ENCODE measurements around the gene HS6ST2.

Gene HS6ST2

DNA sequence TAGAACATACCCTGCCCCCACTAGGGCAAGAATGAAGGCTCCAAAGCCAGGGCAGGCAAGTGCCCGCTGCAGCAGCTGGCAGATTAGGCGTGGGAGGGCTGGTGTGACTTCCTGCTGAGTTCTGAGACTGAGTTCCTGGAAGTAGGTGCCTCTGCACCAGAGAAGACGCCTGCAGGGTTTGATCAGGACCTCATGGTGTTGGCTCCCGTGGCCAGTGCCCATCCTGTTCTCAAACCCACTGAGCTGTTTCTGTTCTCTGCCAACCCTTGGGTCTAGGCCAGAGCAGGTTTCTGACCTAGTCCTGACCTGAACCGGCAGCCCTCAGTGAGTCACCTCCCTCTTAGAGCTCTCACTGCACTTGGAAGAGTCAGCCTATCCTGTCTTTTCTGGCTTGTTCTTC, 220.7 kb downstream of the HS6ST2 start:
- Histone ChIP-seq H3K27ac (ENCODE audit: low read length) (no peak overlapping the region), H3K27me3 (replicated peaks; ENCODE audit: insufficient read depth, low read length) (no peaks in the 10 kb centered on the region), H3K79me2 (ENCODE audit: low read length) (no peaks in the 10 kb centered on the region), H3K9me2 (replicated peaks; ENCODE audit: insufficient read depth, low read length) (no peaks in the 10 kb centered on the region), H4K20me1 (ENCODE audit: insufficient read depth, low read length) (no peaks in the 10 kb centered on the region), H3K4me2 (ENCODE audit: low read depth, low read length) (no peak overlapping the region), H3K4me3 (ENCODE audit: low read length) (no peak overlapping the region), H3K4me1 (ENCODE audit: low read length) (no peaks in the 10 kb centered on the region), H3K36me3 (replicated peaks; ENCODE audit: insufficient read depth, low read length) (no peaks in the 10 kb centered on the region), H2AFZ (ENCODE audit: low read length) (no peak overlapping the region), H3K9me3 (replicated peaks; ENCODE audit: insufficient read depth, low read length) (no peaks in the 10 kb centered on the region), H3F3A (ENCODE audit: insufficient read depth, low read length) (no peaks in the 10 kb centered on the region), H3K9ac (ENCODE audit: low read length) (no peak overlapping the region)
- no peak for TF ChIP-seq EZH2phosphoT487 (IDR thresholded peaks at IDR 0.05; ENCODE audit: low read length)
- TF ChIP-seq EZH2 (optimal IDR thresholded peaks at IDR 0.05; ENCODE audit: low read depth, low read length): no peak
- TF ChIP-seq CTCF (IDR thresholded peaks at IDR 0.05; ENCODE audit: low read length): no peak
- DNase-seq: peak; percentile 8

- Histone ChIP-seq H3K79me2 (ENCODE audit: low read length) (no peaks in the 10 kb centered on the region), H3K36me3 (replicated peaks; ENCODE audit: insufficient read depth, low read length) (no peaks in the 10 kb centered on the region), H4K20me1 (ENCODE audit: insufficient read depth, low read length) (no peaks in the 10 kb centered on the region), H3K9me3 (replicated peaks; ENCODE audit: insufficient read depth, low read length) (no peaks in the 10 kb centered on the region), H3K4me2 (ENCODE audit: low read depth, low read length) (no peak overlapping the region), H2AFZ (ENCODE audit: low read length) (no peak overlapping the region), H3K27me3 (replicated peaks; ENCODE audit: insufficient read depth, low read length) (no peaks in the 10 kb centered on the region), H3K4me1 (ENCODE audit: low read length) (no peaks in the 10 kb centered on the region), H3K27ac (ENCODE audit: low read length) (no peak overlapping the region), H3K9ac (ENCODE audit: low read length) (no peak overlapping the region), H3K4me3 (ENCODE audit: low read length) (no peak overlapping the region), H3K9me2 (replicated peaks; ENCODE audit: insufficient read depth, low read length) (no peaks in the 10 kb centered on the region), H3F3A (ENCODE audit: insufficient read depth, low read length) (no peaks in the 10 kb centered on the region)
- TF ChIP-seq CTCF (IDR thresholded peaks at IDR 0.05; ENCODE audit: low read length): no peak
- no peak for TF ChIP-seq EZH2 (optimal IDR thresholded peaks at IDR 0.05; ENCODE audit: low read depth, low read length)
- no peak for TF ChIP-seq EZH2phosphoT487 (IDR thresholded peaks at IDR 0.05; ENCODE audit: low read length)
- DNase-seq: no peak
Measured at GRCh38 chrX:132732236-132732635, 226.2 kb downstream of the HS6ST2 start.

DNA sequence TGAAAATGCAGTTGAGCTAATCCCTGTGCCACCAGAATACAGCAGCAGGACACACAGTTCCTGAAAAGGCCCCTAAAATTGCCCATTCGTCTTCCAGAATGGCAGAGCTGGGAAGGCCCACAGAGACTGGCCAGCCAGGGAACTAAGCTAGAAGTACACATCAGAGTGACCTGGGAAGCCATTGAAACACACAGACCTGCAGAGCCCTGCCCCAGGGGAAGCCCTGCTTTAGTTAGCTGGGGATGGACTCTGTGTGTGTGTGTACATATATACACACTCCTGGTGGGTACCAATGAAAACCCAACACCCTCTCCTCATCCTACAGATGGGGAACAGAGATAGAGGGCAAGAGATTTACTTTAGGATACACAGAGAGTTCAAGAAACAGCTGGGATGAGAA, 227.7 kb downstream of the HS6ST2 start:
- H2AFZ ChIP-seq (ENCODE audit: low read length): no peak overlapping the region
- H3F3A ChIP-seq (ENCODE audit: insufficient read depth, low read length): no peaks in the 10 kb centered on the region
- no peaks in the 10 kb centered on the region for H3K79me2 ChIP-seq (ENCODE audit: low read length)
- no peaks in the 10 kb centered on the region for H3K27me3 ChIP-seq (replicated peaks; ENCODE audit: insufficient read depth, low read length)
- no peaks in the 10 kb centered on the region for H4K20me1 ChIP-seq (ENCODE audit: insufficient read depth, low read length)
- no peak overlapping the region for H3K9ac ChIP-seq (ENCODE audit: low read length)
- H3K9me3 ChIP-seq (replicated peaks; ENCODE audit: insufficient read depth, low read length): no peaks in the 10 kb centered on the region
- H3K9me2 ChIP-seq (replicated peaks; ENCODE audit: insufficient read depth, low read length): no peaks in the 10 kb centered on the region
- no peaks in the 10 kb centered on the region for H3K36me3 ChIP-seq (replicated peaks; ENCODE audit: insufficient read depth, low read length)
- no peak overlapping the region for H3K4me2 ChIP-seq (ENCODE audit: low read depth, low read length)
- H3K4me3 ChIP-seq (ENCODE audit: low read length): no peak overlapping the region
- TF ChIP-seq EZH2phosphoT487 (IDR thresholded peaks at IDR 0.05; ENCODE audit: low read length) (no peak), CTCF (IDR thresholded peaks at IDR 0.05; ENCODE audit: low read length) (no peak), EZH2 (optimal IDR thresholded peaks at IDR 0.05; ENCODE audit: low read depth, low read length) (no peak)
- no peaks in the 10 kb centered on the region for H3K4me1 ChIP-seq (ENCODE audit: low read length)
- H3K27ac ChIP-seq (ENCODE audit: low read length): no peak overlapping the region
- no peak for DNase-seq

All from MM.1S (cell line).